ENCODE results near the gene TASOR2. TPM values are rescaled to one million over a fixed set of nuclear protein-coding genes. Genes with fewer than 3 reads are reported as not detected.

The TASOR2 gene, protein sequence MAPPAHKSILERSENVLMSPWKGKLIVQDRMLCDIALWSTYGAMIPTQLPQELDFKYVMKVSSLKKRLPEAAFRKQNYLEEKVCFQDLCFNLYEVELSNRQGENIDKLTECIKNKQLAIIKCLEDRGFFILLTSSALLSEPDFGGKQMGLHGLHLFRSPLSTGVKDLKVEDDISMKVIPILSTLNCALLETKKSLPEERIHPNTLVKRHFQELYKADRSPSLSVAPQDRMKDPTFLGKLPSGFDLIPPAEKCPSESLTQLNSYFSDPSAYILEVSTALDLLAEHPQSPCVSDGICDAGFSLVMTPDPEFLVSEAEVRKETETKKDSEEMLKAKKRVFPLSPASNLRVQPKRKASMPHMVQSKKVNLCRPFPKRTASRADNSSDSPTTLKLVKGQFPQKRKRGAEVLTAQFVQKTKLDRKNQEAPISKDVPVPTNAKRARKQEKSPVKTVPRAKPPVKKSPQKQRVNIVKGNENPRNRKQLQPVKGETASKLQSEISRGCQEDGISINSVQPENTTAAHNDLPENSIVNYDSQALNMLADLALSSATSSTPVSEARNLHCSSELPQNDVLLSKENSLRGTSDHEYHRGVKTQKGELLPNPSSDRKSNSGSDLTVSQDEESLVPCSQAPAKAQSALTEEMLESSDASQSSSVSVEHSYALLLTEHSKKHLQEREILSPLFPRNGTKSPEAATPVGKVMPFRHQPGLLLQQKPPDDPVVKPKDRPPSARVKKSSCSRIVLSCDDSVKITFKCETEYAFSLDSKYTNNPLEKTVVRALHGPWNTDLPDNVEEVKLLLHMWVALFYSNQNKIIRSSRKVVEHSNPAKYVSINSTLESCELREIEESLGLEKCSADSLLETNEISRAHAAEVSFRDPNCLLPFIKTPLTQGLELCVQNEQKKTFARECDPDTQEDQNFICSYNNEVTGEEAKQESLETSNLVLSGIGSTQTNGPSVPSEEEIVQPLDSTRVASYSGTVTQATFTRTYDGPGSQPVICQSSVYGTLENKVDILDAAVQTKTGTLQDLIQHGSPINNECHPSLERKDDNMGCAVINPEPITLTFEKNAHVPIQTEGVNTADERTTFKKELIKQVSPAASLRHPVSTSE (N-terminal part only)
- total RNA-seq: 37.8 TPM in 2 replicates
- 17.8 and 23.5 TPM in 2 replicates for polyA plus RNA-seq

- peaks cover 11% of the 10 kb centered on the region for H3K27me3 ChIP-seq
- H3K36me3 ChIP-seq: no peaks in the 10 kb centered on the region
- H3K9me3 ChIP-seq (ENCODE audit: low read depth): no peaks in the 10 kb centered on the region
- H3K27ac ChIP-seq: peak within 1 kb of the TSS; percentile 86
- peak; percentile 98 to 99 for DNase-seq (ENCODE audit: low read depth in 1 of 2, low spot score in 1 of 2)
- TF ChIP-seq, protein P1, sequence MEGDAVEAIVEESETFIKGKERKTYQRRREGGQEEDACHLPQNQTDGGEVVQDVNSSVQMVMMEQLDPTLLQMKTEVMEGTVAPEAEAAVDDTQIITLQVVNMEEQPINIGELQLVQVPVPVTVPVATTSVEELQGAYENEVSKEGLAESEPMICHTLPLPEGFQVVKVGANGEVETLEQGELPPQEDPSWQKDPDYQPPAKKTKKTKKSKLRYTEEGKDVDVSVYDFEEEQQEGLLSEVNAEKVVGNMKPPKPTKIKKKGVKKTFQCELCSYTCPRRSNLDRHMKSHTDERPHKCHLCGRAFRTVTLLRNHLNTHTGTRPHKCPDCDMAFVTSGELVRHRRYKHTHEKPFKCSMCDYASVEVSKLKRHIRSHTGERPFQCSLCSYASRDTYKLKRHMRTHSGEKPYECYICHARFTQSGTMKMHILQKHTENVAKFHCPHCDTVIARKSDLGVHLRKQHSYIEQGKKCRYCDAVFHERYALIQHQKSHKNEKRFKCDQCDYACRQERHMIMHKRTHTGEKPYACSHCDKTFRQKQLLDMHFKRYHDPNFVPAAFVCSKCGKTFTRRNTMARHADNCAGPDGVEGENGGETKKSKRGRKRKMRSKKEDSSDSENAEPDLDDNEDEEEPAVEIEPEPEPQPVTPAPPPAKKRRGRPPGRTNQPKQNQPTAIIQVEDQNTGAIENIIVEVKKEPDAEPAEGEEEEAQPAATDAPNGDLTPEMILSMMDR (IDR thresholded peaks at IDR 0.05; ENCODE audit: low read depth, low read length): no peak
- H3K4me3 ChIP-seq: peak within 1 kb of the TSS; percentile 70
- H3K4me1 ChIP-seq (ENCODE audit: low read depth): peaks cover 10% of the 10 kb centered on the region
These were observed at the start of gene TASOR2 for GRCh38 chr10:5684318-5684970. TSS of gene TASOR2 (plus strand) at chr10:5684838. CDS start at chr10:5720643, 35,805 bp downstream.

- no peak overlapping the region for H3K4me3 ChIP-seq
- no peaks in the 10 kb centered on the region for H3K27me3 ChIP-seq
- H3K36me3 ChIP-seq: peaks cover 3% of the 10 kb centered on the region
- H3K4me1 ChIP-seq (ENCODE audit: low read depth): no peaks in the 10 kb centered on the region
- H3K27ac ChIP-seq: no peak overlapping the region
- DNase-seq (ENCODE audit: low read depth in 1 of 2, low spot score in 1 of 2): no peak
- TF ChIP-seq, protein P1 (IDR thresholded peaks at IDR 0.05; ENCODE audit: low read depth, low read length): no peak
- no peaks in the 10 kb centered on the region for H3K9me3 ChIP-seq (ENCODE audit: low read depth)
These were observed 49.7 kb upstream of the TASOR2 start for GRCh38 chr10:5634918-5635317.

DNA sequence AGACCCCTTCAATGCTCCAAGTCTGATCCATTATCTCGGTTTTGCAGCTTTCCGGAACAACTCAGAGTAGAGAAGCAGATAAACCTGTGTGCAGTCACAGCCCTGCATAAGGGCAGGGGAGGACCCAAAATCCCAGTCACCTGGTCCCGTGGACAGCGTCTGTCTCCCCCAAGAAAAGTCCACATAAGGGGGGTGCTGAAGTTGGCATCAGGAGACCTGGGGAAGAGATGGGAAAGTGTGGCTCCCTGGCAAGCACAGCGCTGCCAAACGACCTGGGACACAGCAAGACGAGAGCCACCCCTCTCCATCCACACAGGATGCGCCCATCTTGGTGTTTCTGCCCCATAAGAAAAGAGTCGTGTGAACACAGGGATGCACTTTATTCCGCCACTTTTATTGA, 46.1 kb upstream of the TASOR2 start:
- Histone ChIP-seq H3K4me3 (no peak overlapping the region), H3K36me3 (peaks cover 17% of the 10 kb centered on the region), H3K9me3 (ENCODE audit: low read depth) (no peaks in the 10 kb centered on the region), H3K27ac (no peak overlapping the region), H3K27me3 (no peaks in the 10 kb centered on the region), H3K4me1 (ENCODE audit: low read depth) (no peaks in the 10 kb centered on the region)
- no peak for DNase-seq (ENCODE audit: low read depth in 1 of 2, low spot score in 1 of 2)
- TF ChIP-seq, protein P1 (IDR thresholded peaks at IDR 0.05; ENCODE audit: low read depth, low read length): no peak

GRCh38 chr10:5639066-5639465, 45.6 kb upstream of the TASOR2 start:
- H3K4me1 ChIP-seq (ENCODE audit: low read depth): no peaks in the 10 kb centered on the region
- DNase-seq (ENCODE audit: low read depth in 1 of 2, low spot score in 1 of 2): no peak
- TF ChIP-seq, protein P1 (IDR thresholded peaks at IDR 0.05; ENCODE audit: low read depth, low read length): no peak
- H3K27me3 ChIP-seq: no peaks in the 10 kb centered on the region
- peaks cover 17% of the 10 kb centered on the region for H3K36me3 ChIP-seq
- H3K9me3 ChIP-seq (ENCODE audit: low read depth): no peaks in the 10 kb centered on the region
- H3K27ac ChIP-seq: no peak overlapping the region
- H3K4me3 ChIP-seq: no peak overlapping the region

- no peak for DNase-seq (ENCODE audit: low read depth in 1 of 2, low spot score in 1 of 2)
- H3K27ac ChIP-seq: no peak overlapping the region
- no peaks in the 10 kb centered on the region for H3K9me3 ChIP-seq (ENCODE audit: low read depth)
- H3K4me1 ChIP-seq (ENCODE audit: low read depth): no peaks in the 10 kb centered on the region
- H3K36me3 ChIP-seq: peaks cover 17% of the 10 kb centered on the region
- H3K27me3 ChIP-seq: no peaks in the 10 kb centered on the region
- TF ChIP-seq, protein P1 (IDR thresholded peaks at IDR 0.05; ENCODE audit: low read depth, low read length): no peak
- no peak overlapping the region for H3K4me3 ChIP-seq
These were observed 44.6 kb upstream of the TASOR2 start for GRCh38 chr10:5640036-5640435.
